ENCODE results near the gene FRMD3.

Gene FRMD3

GRCh38 chr9:83327323-83327722 is 210.9 kb downstream of the FRMD3 start:
- DNase-seq = no peak

GRCh38 chr9:83323148-83323547 is 215.1 kb downstream of the FRMD3 start:
- DNase-seq = no peak

- no peak for DNase-seq
These were observed 215.8 kb downstream of the FRMD3 start for GRCh38 chr9:83322438-83322837.

GRCh38 chr9:83317244-83317643 is 221.0 kb downstream of the FRMD3 start:
- no peak for DNase-seq

GRCh38 chr9:83315649-83316048 is 222.6 kb downstream of the FRMD3 start:
- DNase-seq = no peak

GRCh38 chr9:83313781-83314180 is 224.4 kb downstream of the FRMD3 start:
- no peak for DNase-seq

- DNase-seq = no peak
These were observed 225.7 kb downstream of the FRMD3 start for GRCh38 chr9:83312537-83312936.

- no peak for DNase-seq
These were observed 231.0 kb downstream of the FRMD3 start for GRCh38 chr9:83307066-83307724.

GRCh38 chr9:83304686-83305085 is 233.5 kb downstream of the FRMD3 start:
- peak; percentile 52 for DNase-seq

GRCh38 chr9:83299571-83299970 is 238.6 kb downstream of the FRMD3 start:
- no peak for DNase-seq

- no peak for DNase-seq
These were observed 239.1 kb downstream of the FRMD3 start for GRCh38 chr9:83299094-83299493.

GRCh38 chr9:83296123-83296522 is 242.1 kb downstream of the FRMD3 start:
- no peak for DNase-seq

- DNase-seq = no peak
These were observed 243.4 kb downstream of the FRMD3 start for GRCh38 chr9:83294816-83295215.

- DNase-seq = no peak
These were observed 247.0 kb downstream of the FRMD3 start for GRCh38 chr9:83291196-83291595.

GRCh38 chr9:83290692-83291091 is 247.5 kb downstream of the FRMD3 start:
- DNase-seq = no peak

- no peak for DNase-seq
These were observed 251.2 kb downstream of the FRMD3 start for GRCh38 chr9:83287021-83287420.

- no peak for DNase-seq
These were observed 252.6 kb downstream of the FRMD3 start for GRCh38 chr9:83285445-83286225.

- DNase-seq = no peak
These were observed 253.5 kb downstream of the FRMD3 start for GRCh38 chr9:83284746-83285145.

- no peak for DNase-seq
These were observed 254.7 kb downstream of the FRMD3 start for GRCh38 chr9:83283528-83283927.

GRCh38 chr9:83281306-83282255 is 256.6 kb downstream of the FRMD3 start:
- DNase-seq = peak; percentile 34

- no peak for DNase-seq
These were observed 257.4 kb downstream of the FRMD3 start for GRCh38 chr9:83280790-83281189.

GRCh38 chr9:83280268-83280667 is 257.9 kb downstream of the FRMD3 start:
- DNase-seq = no peak

- DNase-seq = no peak
These were observed 263.4 kb downstream of the FRMD3 start for GRCh38 chr9:83274787-83275186.
